ENCODE measurements around the gene SPHKAP.

SPHKAP gene

GRCh38 chr2:227932001-227932400 lies 249.5 kb downstream of the SPHKAP start:
- Mint-ChIP-seq H3K27ac (no peak overlapping the region), H3K27me3 (ENCODE audit: low read depth, poor library complexity) (peaks cover 3% of the 10 kb centered on the region), H3K4me1 (peaks cover 9% of the 10 kb centered on the region), H3K36me3 (ENCODE audit: low read depth) (no peaks in the 10 kb centered on the region), H3K9me3 (peaks cover 14% of the 10 kb centered on the region), H3K4me3 (no peak overlapping the region)
- TF ChIP-seq, protein P1, sequence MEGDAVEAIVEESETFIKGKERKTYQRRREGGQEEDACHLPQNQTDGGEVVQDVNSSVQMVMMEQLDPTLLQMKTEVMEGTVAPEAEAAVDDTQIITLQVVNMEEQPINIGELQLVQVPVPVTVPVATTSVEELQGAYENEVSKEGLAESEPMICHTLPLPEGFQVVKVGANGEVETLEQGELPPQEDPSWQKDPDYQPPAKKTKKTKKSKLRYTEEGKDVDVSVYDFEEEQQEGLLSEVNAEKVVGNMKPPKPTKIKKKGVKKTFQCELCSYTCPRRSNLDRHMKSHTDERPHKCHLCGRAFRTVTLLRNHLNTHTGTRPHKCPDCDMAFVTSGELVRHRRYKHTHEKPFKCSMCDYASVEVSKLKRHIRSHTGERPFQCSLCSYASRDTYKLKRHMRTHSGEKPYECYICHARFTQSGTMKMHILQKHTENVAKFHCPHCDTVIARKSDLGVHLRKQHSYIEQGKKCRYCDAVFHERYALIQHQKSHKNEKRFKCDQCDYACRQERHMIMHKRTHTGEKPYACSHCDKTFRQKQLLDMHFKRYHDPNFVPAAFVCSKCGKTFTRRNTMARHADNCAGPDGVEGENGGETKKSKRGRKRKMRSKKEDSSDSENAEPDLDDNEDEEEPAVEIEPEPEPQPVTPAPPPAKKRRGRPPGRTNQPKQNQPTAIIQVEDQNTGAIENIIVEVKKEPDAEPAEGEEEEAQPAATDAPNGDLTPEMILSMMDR (IDR thresholded peaks at IDR 0.05) = no peak
- no peak for DNase-seq

Measured in nephron progenitor cell (in vitro differentiated cells).